ENCODE data around the gene ATAD1.
"Not testable (repeated sequence)": the region's sequence is repeated elsewhere in the genome, so short reads cannot be mapped to it uniquely, and the experiment has no call there.

Gene ATAD1

GRCh38 chr10:87739703-87740102, 78.3 kb downstream of the ATAD1 start:
- H3K4me3 ChIP-seq (ENCODE audit: low read depth, low read length, poor library complexity, severe bottlenecking), result no peak overlapping the region
- H3K4me1 ChIP-seq (ENCODE audit: insufficient read depth, low read length, severe bottlenecking), result no peaks in the 10 kb centered on the region
- H2AFZ ChIP-seq (ENCODE audit: low read length), result no peak overlapping the region
- H3K27me3 ChIP-seq (ENCODE audit: insufficient read depth, low read length), result no peaks in the 10 kb centered on the region
- H3K79me2 ChIP-seq (ENCODE audit: insufficient read depth, low read length), result no peaks in the 10 kb centered on the region
- H3K9ac ChIP-seq (ENCODE audit: low read length), result no peak overlapping the region
- no peaks in the 10 kb centered on the region for H3K9me2 ChIP-seq (ENCODE audit: low read depth, low read length)
- no peaks in the 10 kb centered on the region for H3K9me3 ChIP-seq (ENCODE audit: low read length)
- TF ChIP-seq CTCF (IDR thresholded peaks at IDR 0.05; ENCODE audit: low read length) (no peak), EZH2 (IDR thresholded peaks at IDR 0.05; ENCODE audit: borderline replicate concordance, low read length) (no peak)
- no peak overlapping the region for H3K4me2 ChIP-seq (ENCODE audit: low read length)
- no peaks in the 10 kb centered on the region for H3F3A ChIP-seq (ENCODE audit: insufficient read depth, low read length)
- H3K36me3 ChIP-seq (ENCODE audit: insufficient read depth, low read length), result no peaks in the 10 kb centered on the region
- H4K20me1 ChIP-seq (ENCODE audit: insufficient read depth, low read length), result no peaks in the 10 kb centered on the region
- H3K27ac ChIP-seq (ENCODE audit: low read depth, low read length, poor library complexity, severe bottlenecking), result no peak overlapping the region

DNA sequence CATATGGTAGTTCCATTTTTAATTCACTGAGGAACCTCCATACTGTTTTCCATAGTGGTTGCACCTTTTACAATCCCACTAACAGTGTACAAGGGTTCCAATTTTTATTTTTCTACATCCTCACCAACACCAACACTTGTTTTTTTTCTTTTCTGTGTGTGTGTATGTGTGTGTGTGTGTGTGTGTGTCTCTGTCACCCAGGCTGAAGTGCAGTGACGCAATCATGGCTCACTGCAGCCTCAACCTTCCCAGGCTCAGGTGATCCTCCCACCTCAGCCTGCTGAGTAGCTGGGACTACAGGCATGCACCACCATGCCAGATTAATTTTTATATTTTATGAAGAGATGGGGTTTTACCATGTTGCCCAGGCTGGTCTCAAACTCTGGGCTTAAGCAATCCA, 79.8 kb downstream of the ATAD1 start:
- not testable (repeated sequence) for H3K4me3 ChIP-seq (ENCODE audit: low read depth, low read length, poor library complexity, severe bottlenecking); H3K36me3 ChIP-seq (ENCODE audit: insufficient read depth, low read length); H3K4me2 ChIP-seq (ENCODE audit: low read length); H3K9me2 ChIP-seq (ENCODE audit: low read depth, low read length); H2AFZ ChIP-seq (ENCODE audit: low read length); H4K20me1 ChIP-seq (ENCODE audit: insufficient read depth, low read length); H3K9ac ChIP-seq (ENCODE audit: low read length); H3K4me1 ChIP-seq (ENCODE audit: insufficient read depth, low read length, severe bottlenecking); H3F3A ChIP-seq (ENCODE audit: insufficient read depth, low read length); H3K27ac ChIP-seq (ENCODE audit: low read depth, low read length, poor library complexity, severe bottlenecking); H3K27me3 ChIP-seq (ENCODE audit: insufficient read depth, low read length); H3K79me2 ChIP-seq (ENCODE audit: insufficient read depth, low read length); H3K9me3 ChIP-seq (ENCODE audit: low read length)

- Histone ChIP-seq H3K4me3 (ENCODE audit: low read depth, low read length, poor library complexity, severe bottlenecking) (no peak overlapping the region), H3K9ac (ENCODE audit: low read length) (no peak overlapping the region), H3K4me2 (ENCODE audit: low read length) (no peak overlapping the region), H3K27me3 (ENCODE audit: insufficient read depth, low read length) (no peaks in the 10 kb centered on the region), H3K27ac (ENCODE audit: low read depth, low read length, poor library complexity, severe bottlenecking) (no peak overlapping the region), H2AFZ (ENCODE audit: low read length) (no peak overlapping the region), H3K9me3 (ENCODE audit: low read length) (no peaks in the 10 kb centered on the region), H3K79me2 (ENCODE audit: insufficient read depth, low read length) (no peaks in the 10 kb centered on the region), H3K4me1 (ENCODE audit: insufficient read depth, low read length, severe bottlenecking) (no peaks in the 10 kb centered on the region), H3F3A (ENCODE audit: insufficient read depth, low read length) (no peaks in the 10 kb centered on the region), H4K20me1 (ENCODE audit: insufficient read depth, low read length) (no peaks in the 10 kb centered on the region), H3K9me2 (ENCODE audit: low read depth, low read length) (no peaks in the 10 kb centered on the region), H3K36me3 (ENCODE audit: insufficient read depth, low read length) (no peaks in the 10 kb centered on the region)
- no peak for TF ChIP-seq EZH2 (IDR thresholded peaks at IDR 0.05; ENCODE audit: borderline replicate concordance, low read length)
- peak; percentile 77 for TF ChIP-seq CTCF (IDR thresholded peaks at IDR 0.05; ENCODE audit: low read length)
Observed at GRCh38 chr10:87734987-87735827, 82.8 kb downstream of the ATAD1 start.

GRCh38 chr10:87733081-87733480, 84.9 kb downstream of the ATAD1 start:
- Histone ChIP-seq H4K20me1 (ENCODE audit: insufficient read depth, low read length) (no peaks in the 10 kb centered on the region), H3K9ac (ENCODE audit: low read length) (no peak overlapping the region), H3K27me3 (ENCODE audit: insufficient read depth, low read length) (no peaks in the 10 kb centered on the region), H3K36me3 (ENCODE audit: insufficient read depth, low read length) (no peaks in the 10 kb centered on the region), H3K9me3 (ENCODE audit: low read length) (no peaks in the 10 kb centered on the region), H3K4me1 (ENCODE audit: insufficient read depth, low read length, severe bottlenecking) (no peaks in the 10 kb centered on the region), H3K27ac (ENCODE audit: low read depth, low read length, poor library complexity, severe bottlenecking) (no peak overlapping the region), H3F3A (ENCODE audit: insufficient read depth, low read length) (no peaks in the 10 kb centered on the region), H3K79me2 (ENCODE audit: insufficient read depth, low read length) (no peaks in the 10 kb centered on the region), H3K4me3 (ENCODE audit: low read depth, low read length, poor library complexity, severe bottlenecking) (no peak overlapping the region), H3K4me2 (ENCODE audit: low read length) (no peak overlapping the region), H3K9me2 (ENCODE audit: low read depth, low read length) (no peaks in the 10 kb centered on the region), H2AFZ (ENCODE audit: low read length) (no peak overlapping the region)
- no peak for TF ChIP-seq CTCF (IDR thresholded peaks at IDR 0.05; ENCODE audit: low read length)
- TF ChIP-seq EZH2 (IDR thresholded peaks at IDR 0.05; ENCODE audit: borderline replicate concordance, low read length), result no peak

All from OCI-LY1 (cell line).